Endothelial cell of umbilical vein (primary cell): ENCODE measurements around the gene CDH11. TPM values are rescaled to one million over a fixed set of nuclear protein-coding genes. Genes with fewer than 3 reads are reported as not detected.

ENCODE experiments used
- BruUV-seq: library from RNA; stranded (reverse); fragments of 400-500 nt; replicated peaks from 2 replicates; lab custom pipeline; 2021; lab: Mats Ljungman, UMichigan
- CTCF ChIA-PET: fragments of 300-600, 350-600 bp; sonication (Branson Sonifier 250); formaldehyde crosslinking; loops from one replicate; lab custom pipeline; 2021; ENCODE audit warnings: antibody characterized with exemption, inconsistent platforms; lab: Charles Lee
- POLR2A ChIA-PET: fragments of 300-600, 350-600 bp; sonication (Branson Sonifier 250); formaldehyde crosslinking; loops from one replicate; lab custom pipeline; 2021; ENCODE audit warnings: antibody characterized with exemption, inconsistent platforms; lab: Charles Lee
- DNase-seq: peaks from one replicate; pipeline ENCODE4 v3.0.0-alpha.2; 2011; ENCODE audit warnings: low read depth, low spot score
- FAIRE-seq: peaks from 2 replicates; lab custom pipeline; 2011; peaks lifted over from hg19 to GRCh38; lab: Jason Lieb, UNC
- H2AFZ ChIP-seq: 2 replicates; pipeline ENCODE4 v1.6.0; 2012; ENCODE audit warnings: low read depth, low read length, control low read depth, inconsistent platforms
- H3K27ac ChIP-seq: 2 replicates; pipeline ENCODE4 v1.5.1; 2011; ENCODE audit warnings: low read depth, mild to moderate bottlenecking, control low read depth, low read length, moderate library complexity; ENCODE audit not compliant: insufficient read depth
- H3K27me3 ChIP-seq, 2 experiments: 2 replicates each; pipeline versions ENCODE4 v1.6.0 to v1.6.1; 2011; ENCODE audit warnings: low read length in 2 of 2, mixed read lengths in 1 of 2; ENCODE audit not compliant: control insufficient read depth in 2 of 2, insufficient read depth in 2 of 2
- H3K36me3 ChIP-seq, 2 experiments: 2 replicates in 1 of 2; 3 replicates in 1 of 2; pipeline ENCODE4 v1.5.1; 2011; ENCODE audit warnings: low read length in 2 of 2, mild to moderate bottlenecking in 1 of 2, moderate library complexity in 1 of 2; ENCODE audit not compliant: control insufficient read depth in 2 of 2, insufficient read depth in 2 of 2; ENCODE audit errors: extremely low read depth in 1 of 2
- H3K4me1 ChIP-seq: 3 replicates; pipeline ENCODE4 v1.5.1; 2011; ENCODE audit warnings: mild to moderate bottlenecking, low read length; ENCODE audit not compliant: control insufficient read depth, insufficient read depth; ENCODE audit errors: extremely low read depth
- H3K4me2 ChIP-seq: 2 replicates; pipeline ENCODE4 v1.6.1; 2011; ENCODE audit warnings: low read length, control low read depth, mixed read lengths; ENCODE audit not compliant: insufficient read depth
- H3K4me3 ChIP-seq, 3 experiments: fragments of 200-600 bp in 1 of 3; sonication (generic), shearing (Covaris generic) in 1 of 3; replicated peaks in 1 of 3; 2 replicates each; pipeline ENCODE4 v1.5.1; 2011 to 2016; ENCODE audit warnings: control low read depth in 3 of 3, low read length in 3 of 3, mild to moderate bottlenecking in 2 of 3, inconsistent platforms in 1 of 3, low read depth in 1 of 3, moderate library complexity in 1 of 3; ENCODE audit not compliant: insufficient read depth in 1 of 3
- H3K79me2 ChIP-seq: 2 replicates; pipeline ENCODE4 v1.6.0; 2012; ENCODE audit warnings: low read length, inconsistent platforms; ENCODE audit not compliant: control insufficient read depth, insufficient read depth
- H3K9ac ChIP-seq: replicated peaks from 2 replicates; pipeline ENCODE3; 2011; ENCODE audit warnings: low read length, control low read depth; ENCODE audit not compliant: insufficient read depth; ENCODE audit errors: extremely low read depth
- H3K9me1 ChIP-seq: replicated peaks from 3 replicates; pipeline ENCODE4 v1.6.0; 2011; ENCODE audit warnings: mild to moderate bottlenecking, low read length; ENCODE audit not compliant: control insufficient read depth, insufficient read depth; ENCODE audit errors: extremely low read depth
- H3K9me3 ChIP-seq: replicated peaks from 2 replicates; pipeline ENCODE4 v1.5.1; 2012; ENCODE audit warnings: low read length, inconsistent platforms; ENCODE audit not compliant: control insufficient read depth, insufficient read depth
- H4K20me1 ChIP-seq: replicated peaks from 2 replicates; pipeline ENCODE3; 2011; ENCODE audit warnings: mild to moderate bottlenecking, low read length; ENCODE audit not compliant: control insufficient read depth, insufficient read depth; ENCODE audit errors: extremely low read depth
- CTCF ChIP-seq, 2 donors: IDR thresholded peaks; 1 replicate in 1 of 2; 2 replicates in 1 of 2; pipeline ENCODE4 v1.5.1; 2011; ENCODE audit warnings: low read length in 2 of 2, mild to moderate bottlenecking in 2 of 2, moderate library complexity in 2 of 2, control low read depth in 1 of 2, inconsistent platforms in 1 of 2, low read depth in 1 of 2; ENCODE audit not compliant: insufficient read depth in 1 of 2; ENCODE audit errors: extremely low read depth in 1 of 2
- EZH2 ChIP-seq: IDR thresholded peaks from 2 replicates; pipeline ENCODE4 v1.6.1; 2012; ENCODE audit warnings: borderline replicate concordance, low read depth, mild to moderate bottlenecking, moderate library complexity, low read length, inconsistent platforms; ENCODE audit not compliant: severe bottlenecking
- FOS ChIP-seq: IDR thresholded peaks from 2 replicates; pipeline ENCODE4 v1.6.1; 2011; ENCODE audit warnings: mild to moderate bottlenecking, low read length, moderate library complexity, borderline replicate concordance; ENCODE audit not compliant: insufficient read depth
- GATA2 ChIP-seq: IDR thresholded peaks from 2 replicates; pipeline ENCODE4 v1.7.0; 2011; ENCODE audit warnings: low read depth, mild to moderate bottlenecking, moderate library complexity, mixed read lengths, low read length; ENCODE audit not compliant: insufficient read length, insufficient read depth
- JUN ChIP-seq: IDR thresholded peaks from 2 replicates; pipeline ENCODE4 v1.6.1; 2011; ENCODE audit warnings: borderline replicate concordance, low read depth; ENCODE audit not compliant: insufficient read length, insufficient read depth
- MYC ChIP-seq: IDR thresholded peaks from one replicate; pipeline ENCODE4 v1.6.1; 2011; ENCODE audit warnings: mild to moderate bottlenecking, low read depth, low read length
- POLR2A ChIP-seq: IDR thresholded peaks from 2 replicates; pipeline ENCODE4 v1.6.1; 2012; ENCODE audit warnings: low read depth, mild to moderate bottlenecking, control low read depth, low read length
- POLR2AphosphoS5 ChIP-seq: IDR thresholded peaks from 2 replicates; pipeline ENCODE4 v1.6.1; 2012; ENCODE audit warnings: low read depth, mild to moderate bottlenecking, control low read depth, low read length, moderate library complexity; ENCODE audit not compliant: insufficient read depth
- dilution Hi-C: fragments of 300-500 bp; cut with MboI; formaldehyde crosslinking; loops from one replicate; pipeline ENCODE4 v1.15.0; 2019; ENCODE audit warnings: low sequenced_read_pairs; ENCODE audit not compliant: extremely low pct_ligation_motif_present
- intact Hi-C: fragments of 100-400 bp; cut with micrococcal nuclease; formaldehyde crosslinking; loops from one replicate; pipeline ENCODE4 v1.10.0; 2022
- polyA plus RNA-seq, 4 experiments: library from polyadenylated mRNA; depleted of rRNA in 3 of 4; stranded (reverse) in 3 of 4; unstranded in 1 of 4; fragments of >200 nt; gene quantifications; 2 replicates each; pipeline versions ENCODE4 v1.2.1 to v1.2.3, GENCODE V29; 2011 to 2012; ENCODE audit warnings: missing spikeins in 1 of 4
- total RNA-seq: library from RNA; stranded (reverse); gene quantifications from 2 replicates; pipeline ENCODE4 v1.2.3, GENCODE V29; 2021
- TF ChIP-seq, protein P1 (sequence below): IDR thresholded peaks from 2 replicates; pipeline ENCODE4 v1.6.1; 2011; ENCODE audit not compliant: insufficient read depth, insufficient read length

The CDH11 gene
- total and polyA plus RNA-seq, 2 donors (not counting 3 experiments of a cell fraction or from before 2014, with no cell fraction given), result 30.4 to 32.7 TPM

GRCh38 chr16:65065031-65065430 lies 56.8 kb downstream of the CDH11 start:
- H3K36me3 ChIP-seq, result no peaks in the 10 kb centered on the region
- H3K27ac ChIP-seq, result no peak overlapping the region
- BruUV-seq, result no TSS peak
- no peaks in the 10 kb centered on the region for H3K27me3 ChIP-seq
- ChIA-PET CTCF (no interaction called here), POLR2A (no interaction called here)
- DNase-seq, result no peak
- no peaks in the 10 kb centered on the region for H3K9me3 ChIP-seq
- FAIRE-seq, result no peak
- H3K9me1 ChIP-seq, result no peaks in the 10 kb centered on the region
- TF ChIP-seq, protein P1, sequence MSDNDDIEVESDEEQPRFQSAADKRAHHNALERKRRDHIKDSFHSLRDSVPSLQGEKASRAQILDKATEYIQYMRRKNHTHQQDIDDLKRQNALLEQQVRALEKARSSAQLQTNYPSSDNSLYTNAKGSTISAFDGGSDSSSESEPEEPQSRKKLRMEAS, result no peak
- no peak for TF ChIP-seq MYC
- peaks cover 4% of the 10 kb centered on the region for H3K4me1 ChIP-seq
- intact Hi-C loops, result no loop called here
- H3K9ac ChIP-seq, result no peak overlapping the region
- H3K4me3 ChIP-seq, result no peak overlapping the region
- dilution Hi-C loops, result no loop called here
- no peaks in the 10 kb centered on the region for H4K20me1 ChIP-seq
- no peaks in the 10 kb centered on the region for H3K79me2 ChIP-seq
- H3K4me2 ChIP-seq, result no peak overlapping the region
- no peak overlapping the region for H2AFZ ChIP-seq

- dilution Hi-C loops (no loop called here), intact Hi-C loops (no loop called here)
- H3K27me3 ChIP-seq, result no peaks in the 10 kb centered on the region
- H3K36me3 ChIP-seq, result no peaks in the 10 kb centered on the region
- no peak overlapping the region for H3K27ac ChIP-seq
- no peak for TF ChIP-seq FOS
- TF ChIP-seq, protein P1, result no peak
- TF ChIP-seq POLR2A, result no peak
- TF ChIP-seq GATA2, result no peak
- TF ChIP-seq CTCF (IDR thresholded peaks at IDR 0.05; ENCODE audit: extremely low read depth in 1 of 2, insufficient read depth in 1 of 2, low read depth in 1 of 2, low read length in 2 of 2), result no peak
- TF ChIP-seq EZH2, result no peak
- TF ChIP-seq JUN, result no peak
- no peak for TF ChIP-seq MYC
- no peak for TF ChIP-seq POLR2AphosphoS5
- no peaks in the 10 kb centered on the region for H4K20me1 ChIP-seq
- H3K4me2 ChIP-seq, result no peak overlapping the region
- BruUV-seq, result no TSS peak
- POLR2A ChIA-PET, result no interaction called here
- CTCF ChIA-PET, result no interaction called here
- H3K4me1 ChIP-seq, result peaks cover 2% of the 10 kb centered on the region
- H3K9me1 ChIP-seq, result no peaks in the 10 kb centered on the region
- H3K9me3 ChIP-seq, result no peaks in the 10 kb centered on the region
- no peaks in the 10 kb centered on the region for H3K79me2 ChIP-seq
- no peak for DNase-seq
- no peak for FAIRE-seq
- H3K4me3 ChIP-seq, result no peak overlapping the region
- H3K9ac ChIP-seq, result no peak overlapping the region
- H2AFZ ChIP-seq, result no peak overlapping the region
These were observed 57.7 kb downstream of the CDH11 start for GRCh38 chr16:65064131-65064530.
